ENCODE results near the gene CR1.
"Not testable (repeated sequence)": the region's sequence is repeated elsewhere in the genome, so short reads cannot be mapped to it uniquely, and the experiment has no call there.

CR1 gene

GRCh38 chr1:207646171-207646570, 150.2 kb downstream of the CR1 start:
- DNase-seq, result no peak

- DNase-seq, result no peak
Measured at GRCh38 chr1:207646944-207647579, 151.1 kb downstream of the CR1 start.

- no peak for DNase-seq
Measured at GRCh38 chr1:207647671-207648333, 151.8 kb downstream of the CR1 start.

DNA sequence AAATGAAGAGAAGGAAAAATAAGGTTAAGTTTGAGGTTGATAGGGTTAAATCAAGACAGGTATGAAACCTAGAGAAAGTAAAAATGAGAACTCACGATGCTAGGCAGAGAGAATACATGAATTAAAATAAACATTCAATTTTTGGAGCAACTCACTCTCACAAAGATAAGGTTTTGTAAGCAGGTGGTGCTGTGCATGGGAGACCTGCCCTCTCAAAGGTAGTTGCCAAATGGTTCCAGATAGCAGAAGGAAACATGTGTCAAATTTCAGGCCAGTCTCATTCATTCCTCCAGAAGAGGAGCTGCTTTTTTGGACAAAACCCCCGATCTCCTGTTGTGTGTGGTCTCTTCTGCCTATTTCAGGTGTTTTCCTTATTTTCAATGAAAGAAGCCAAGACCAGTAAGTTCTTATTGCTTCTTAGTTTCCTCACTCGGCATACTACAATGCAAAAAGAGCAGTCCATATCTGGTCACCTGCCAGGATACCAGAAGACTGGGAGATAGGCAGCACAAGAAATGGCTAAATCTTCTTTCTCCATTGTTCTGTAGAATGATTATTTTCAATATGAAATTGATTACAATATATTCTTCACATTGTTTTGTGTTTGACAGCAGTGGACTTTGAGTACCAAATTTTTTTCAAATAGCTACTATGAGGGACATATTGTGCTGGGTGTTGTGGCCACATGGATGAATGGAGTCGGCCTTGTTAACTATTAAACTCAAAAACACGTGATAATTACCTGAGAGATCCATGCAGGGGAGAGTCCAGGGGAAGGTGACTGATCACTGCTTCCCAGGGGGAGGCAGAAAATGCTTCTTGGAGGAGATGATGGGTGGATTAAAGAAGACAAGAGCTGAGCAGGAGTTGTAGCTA, 152.6 kb downstream of the CR1 start:
- DNase-seq, result no peak

DNA sequence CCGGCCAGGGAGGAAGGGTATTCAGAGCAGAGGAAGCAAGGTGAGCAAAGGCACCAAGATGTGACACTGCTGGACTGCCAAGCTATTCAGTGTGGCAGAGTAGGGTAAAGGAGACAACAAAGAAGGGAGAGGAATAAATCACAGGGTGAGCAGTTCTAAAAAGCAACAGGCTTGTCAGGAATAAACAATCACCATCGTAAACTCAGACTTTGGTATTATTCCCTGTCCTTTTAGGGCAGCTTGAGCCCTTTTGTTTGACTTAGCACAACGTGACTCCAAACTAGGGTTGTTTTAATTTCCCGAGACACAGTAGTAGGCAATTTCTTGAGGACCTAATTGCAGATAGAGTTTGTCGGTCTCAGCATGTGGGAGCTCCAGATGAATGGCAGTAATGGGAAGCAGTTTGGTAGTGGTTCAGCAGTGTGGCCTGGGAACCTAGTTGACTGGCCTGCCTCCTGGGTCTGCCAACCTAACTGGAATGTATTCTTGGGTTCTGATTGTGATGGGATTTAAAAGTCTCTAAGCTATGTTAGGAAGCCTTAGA, 153.3 kb downstream of the CR1 start:
- DNase-seq, result no peak

GRCh38 chr1:207649865-207650580, 154.1 kb downstream of the CR1 start:
- no peak for DNase-seq

GRCh38 chr1:207651583-207651982, 155.6 kb downstream of the CR1 start:
- DNase-seq, result no peak

DNA sequence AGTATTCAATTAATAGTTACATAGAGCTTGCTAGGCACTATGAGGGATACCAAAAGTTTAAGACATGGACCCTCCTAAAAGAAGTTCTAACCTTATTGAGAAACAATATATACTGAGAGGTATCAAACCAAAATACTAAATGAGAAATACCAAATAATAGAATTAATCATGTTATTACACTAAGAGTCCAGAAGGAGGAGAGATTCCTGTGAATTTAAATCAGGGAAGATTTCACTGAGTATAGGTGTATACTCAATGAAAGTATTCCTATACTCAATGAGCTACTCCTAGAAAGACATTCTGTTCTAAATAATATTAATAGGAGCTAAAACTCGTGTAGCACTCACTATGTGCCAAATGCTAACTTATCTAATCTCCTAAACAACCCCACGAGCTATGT, 158.4 kb downstream of the CR1 start:
- DNase-seq, result peak; percentile 9 to 21

- no peak for DNase-seq
Measured at GRCh38 chr1:207658408-207658807, 162.5 kb downstream of the CR1 start.

GRCh38 chr1:207658904-207659485, 163.0 kb downstream of the CR1 start:
- DNase-seq, result no peak

GRCh38 chr1:207659545-207660153, 163.7 kb downstream of the CR1 start:
- no peak for DNase-seq

DNA sequence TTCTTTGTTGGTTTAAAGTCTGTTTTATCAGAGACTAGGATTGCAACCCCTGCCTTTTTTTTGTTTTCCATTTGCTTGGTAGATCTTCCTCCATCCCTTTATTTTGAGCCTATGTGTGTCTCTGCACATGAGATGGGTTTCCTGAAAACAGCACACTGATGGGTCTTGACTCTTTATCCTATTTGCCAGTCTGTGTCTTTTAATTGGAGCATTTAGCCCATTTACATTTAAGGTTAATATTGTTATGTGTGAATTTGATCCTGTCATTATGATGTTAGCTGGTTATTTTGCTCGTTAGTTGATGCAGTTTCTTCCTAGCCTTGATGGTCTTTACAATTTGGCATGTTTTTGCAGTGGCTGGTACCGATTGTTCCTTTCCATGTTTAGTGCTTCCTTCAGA, 165.5 kb downstream of the CR1 start:
- not testable (repeated sequence) for DNase-seq

GRCh38 chr1:207666342-207666741, 170.4 kb downstream of the CR1 start:
- no peak for DNase-seq

GRCh38 chr1:207669528-207670009, 173.6 kb downstream of the CR1 start:
- no peak for DNase-seq

- no peak for DNase-seq
Measured at GRCh38 chr1:207670192-207670591, 174.2 kb downstream of the CR1 start.

- DNase-seq, result no peak
Measured at GRCh38 chr1:207670997-207671396, 175.0 kb downstream of the CR1 start.

DNA sequence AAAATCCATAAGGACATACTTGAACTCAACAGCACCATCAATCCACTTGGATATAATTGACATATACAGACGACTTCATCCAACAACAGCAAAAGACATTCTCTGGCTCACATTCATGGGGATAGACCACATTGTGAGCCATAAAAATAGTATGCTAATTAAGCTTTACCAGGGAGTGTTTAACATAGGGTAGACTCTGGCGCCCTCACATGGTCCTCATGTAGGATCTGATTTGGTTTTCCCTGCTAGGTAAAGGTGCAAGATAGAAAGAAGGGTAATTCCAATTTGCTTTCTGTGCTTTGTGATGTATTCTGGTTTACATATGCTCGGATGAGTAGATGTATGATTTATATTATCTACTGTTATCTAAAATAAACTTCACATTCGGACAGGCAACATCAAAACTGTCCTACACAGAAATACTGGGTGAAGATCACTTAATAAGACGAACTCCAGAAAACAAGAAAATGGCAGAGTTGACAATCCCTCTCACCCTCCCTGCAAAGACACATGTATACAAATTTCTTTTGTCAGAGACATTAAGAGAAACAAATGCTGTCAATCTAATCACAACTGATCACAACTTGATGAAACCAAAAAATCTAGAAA, 176.7 kb downstream of the CR1 start:
- peak; percentile 43 to 70 for DNase-seq

- no peak for DNase-seq
Measured at GRCh38 chr1:207673399-207673798, 177.4 kb downstream of the CR1 start.

GRCh38 chr1:207676153-207676552, 180.2 kb downstream of the CR1 start:
- DNase-seq, result no peak

GRCh38 chr1:207680590-207681388, 184.8 kb downstream of the CR1 start:
- DNase-seq, result peak in 1 of 2 experiments; percentile 3

Data from Kasumi-1 (cell line).